Lung (tissue), 12 donors: ENCODE measurements around the gene LONRF2. TPM values are rescaled to one million over a fixed set of nuclear protein-coding genes. Genes with fewer than 3 reads are reported as not detected.

Experiments
- ATAC-seq: fragments of 200-7000 bp; cut with Tn5 transposase; one replicate; pipeline ENCODE4 v1.9.1; 2020; ENCODE audit warnings: moderate number of reproducible peaks; ENCODE audit not compliant: insufficient read depth, low FRiP score
- DNase-seq, 3 donors: peaks; one replicate each; pipeline ENCODE4 v3.0.0-alpha.2; 2013 to 2017
- H3K27ac ChIP-seq, 2 donors: one replicate each; pipeline ENCODE4 v1.5.1; 2013; ENCODE audit warnings: mild to moderate bottlenecking in 2 of 2, moderate library complexity in 2 of 2, control low read depth in 1 of 2, inconsistent platforms in 1 of 2, low read depth in 1 of 2, low read length in 1 of 2
- H3K27me3 ChIP-seq, 3 donors: one replicate each; pipeline ENCODE4 v1.5.1; 2013; ENCODE audit warnings: low read length in 2 of 3; ENCODE audit not compliant: control insufficient read depth in 3 of 3, insufficient read depth in 3 of 3
- H3K36me3 ChIP-seq, 4 donors: one replicate each; pipeline ENCODE4 v1.5.1; 2013; ENCODE audit warnings: low read length in 4 of 4, mild to moderate bottlenecking in 1 of 4, moderate library complexity in 1 of 4; ENCODE audit not compliant: control insufficient read depth in 4 of 4, insufficient read depth in 4 of 4
- H3K4me1 ChIP-seq, 5 donors: one replicate each; pipeline ENCODE4 v1.5.1; 2013; ENCODE audit warnings: low read length in 5 of 5, mild to moderate bottlenecking in 2 of 5, moderate library complexity in 1 of 5; ENCODE audit not compliant: control insufficient read depth in 5 of 5, insufficient read depth in 5 of 5
- H3K4me3 ChIP-seq: one replicate; pipeline ENCODE4 v1.5.1; 2013; ENCODE audit warnings: mild to moderate bottlenecking, control low read depth, moderate library complexity
- H3K9ac ChIP-seq, 2 donors: one replicate each; pipeline ENCODE4 v1.5.1; 2013; ENCODE audit warnings: low read length in 2 of 2, control low read depth in 1 of 2; ENCODE audit not compliant: insufficient read depth in 1 of 2
- H3K9me3 ChIP-seq, 4 donors: one replicate each; pipeline ENCODE4 v1.5.1; 2013; ENCODE audit warnings: low read length in 3 of 4, mild to moderate bottlenecking in 1 of 4, moderate library complexity in 1 of 4; ENCODE audit not compliant: control insufficient read depth in 4 of 4, insufficient read depth in 3 of 4
- CTCF ChIP-seq: IDR thresholded peaks from 2 replicates; pipeline ENCODE4 v1.5.1; 2012; ENCODE audit warnings: mild to moderate bottlenecking; ENCODE audit errors: control extremely low read depth, extremely low read depth
- WGBS, 2 donors: extraction: QIAGEN DNeasy Blood & Tissue Kit; methylation state at CpG; one replicate each; pipeline ENCODE4 v1.1.7; 2013; 5-methylcytosine and 5-hydroxymethylcytosine counted together
- polyA plus RNA-seq, 2 donors: library from polyadenylated mRNA; stranded (reverse); fragments of 200-250 nt; gene quantifications; one replicate each; pipeline ENCODE4 v1.2.1, GENCODE V29; 2013
- total RNA-seq, 2 donors: library from RNA; depleted of rRNA in 1 of 2; stranded (reverse); fragments of >200 nt in 1 of 2; gene quantifications; one replicate each; pipeline ENCODE4 v1.2.1, GENCODE V29; 2014 to 2021
- donor health status: control.
- donor health status: control.
- donor health status: Bipolar disorder and iron deficiency.
- donor health status: healthy.
- donor health status: DM: yes; HTN: yes; CAD: no.

Gene LONRF2
- total and polyA plus RNA-seq, 4 donors, result 0.38 to 5.2 (median 2.6) TPM

- H3K27ac ChIP-seq, result no peak overlapping the region
- peaks cover 0 to 13% (median 1%) of the 10 kb centered on the region in 5 donors for H3K4me1 ChIP-seq
- no peak for DNase-seq
- no peak overlapping the region for H3K4me3 ChIP-seq
- H3K27me3 ChIP-seq, result no peaks in the 10 kb centered on the region
- no peaks in the 10 kb centered on the region for H3K9me3 ChIP-seq
- no peaks in the 10 kb centered on the region for H3K36me3 ChIP-seq
- no peak overlapping the region for H3K9ac ChIP-seq
- TF ChIP-seq CTCF, result no peak
- 88 to 93% methylated on average over 4 of the region's 4 CpGs for WGBS, 2 donors
- ATAC-seq, result no peak
These were observed 74.3 kb downstream of the LONRF2 start for GRCh38 chr2:100248044-100248330.

GRCh38 chr2:100247256-100248043 lies 74.9 kb downstream of the LONRF2 start:
- DNase-seq (peak in 1 of 3 donors; percentile 10), ATAC-seq (no peak)
- Histone ChIP-seq H3K27ac (no peak overlapping the region), H3K9me3 (no peaks in the 10 kb centered on the region), H3K4me3 (no peak overlapping the region), H3K4me1 (peaks cover 0 to 19% (median 3%) of the 10 kb centered on the region in 5 donors), H3K36me3 (no peaks in the 10 kb centered on the region), H3K9ac (no peak overlapping the region), H3K27me3 (no peaks in the 10 kb centered on the region)
- WGBS, 2 donors, result 80 to 83% methylated on average over 14 of the region's 14 CpGs
- no peak for TF ChIP-seq CTCF

- no peak overlapping the region for H3K27ac ChIP-seq
- 72 to 75% methylated on average over 28 of the region's 28 CpGs for WGBS, 2 donors
- no peaks in the 10 kb centered on the region for H3K36me3 ChIP-seq
- no peaks in the 10 kb centered on the region for H3K27me3 ChIP-seq
- ATAC-seq (no peak), DNase-seq (peak; percentile 33 to 38 (median 36))
- H3K9ac ChIP-seq, result no peak overlapping the region
- no peaks in the 10 kb centered on the region for H3K9me3 ChIP-seq
- H3K4me1 ChIP-seq, result peaks cover 0 to 26% (median 3%) of the 10 kb centered on the region in 5 donors
- peak; percentile 45 for TF ChIP-seq CTCF
- H3K4me3 ChIP-seq, result no peak overlapping the region
These were observed 75.8 kb downstream of the LONRF2 start for GRCh38 chr2:100246163-100247145.
